ENCODE results near the gene MAPK8.

- TF ChIP-seq ZNF146 (CRISPR knock-in tag; IDR thresholded peaks at IDR 0.05; ENCODE audit: unreplicated experiment), result no peak
- 0 out of 2 replicates have a peak, but pooled peaks have one; percentile 7 for TF ChIP-seq REST (IDR thresholded peaks at IDR 0.05; ENCODE audit: borderline replicate concordance)
- TF ChIP-seq REST (CRISPR knock-in tag; IDR thresholded peaks at IDR 0.05; ENCODE audit: low read depth), result no peak
- no peak for TF ChIP-seq HOMEZ (CRISPR knock-in tag; IDR thresholded peaks at IDR 0.05)
- TF ChIP-seq POLR2A (conservative IDR thresholded peaks at IDR 0.05), result no peak
- TF ChIP-seq CBFB (CRISPR knock-in tag; IDR thresholded peaks at IDR 0.05), result no peak
- TF ChIP-seq U2AF2 (optimal IDR thresholded peaks at IDR 0.05; ENCODE audit: low read depth, low read length), result no peak
Observed at GRCh38 chr10:48309711-48310226, 3.3 kb downstream of the MAPK8 start.

Measured in K562 (cell line).